Measurements from ENCODE around the gene OR11L1.

The OR11L1 gene

GRCh38 chr1:247797518-247797917 lies 44.2 kb downstream of the OR11L1 start:
- Histone ChIP-seq H3K36me3 (replicated peaks) (no peaks in the 10 kb centered on the region), H3K27ac (no peak overlapping the region), H3K4me3 (ENCODE audit: low read depth, low read length) (no peak overlapping the region), H3K27me3 (replicated peaks) (no peaks in the 10 kb centered on the region)
- no peak for DNase-seq
- in situ Hi-C loops (cut with HindIII; ENCODE audit: low pct_ligation_motif_present, low sequenced_read_pairs): no loop called here
- TF ChIP-seq CTCF (IDR thresholded peaks at IDR 0.05; ENCODE audit: low read depth, low read length, missing control alignments): no peak

Data from brain microvascular endothelial cell (primary cell).